DMS114 treated with DMSO at 0.1 percent for 48 hours (cell line): ENCODE data around the gene RPH3AL.
"Not testable (repeated sequence)": the region's sequence is repeated elsewhere in the genome, so short reads cannot be mapped to it uniquely, and the experiment has no call there.

Source experiments
- DNase-seq: peaks from one replicate; lab custom pipeline; 2025; ENCODE audit not compliant: unreplicated experiment; lab: John Stamatoyannopoulos, UW

Gene RPH3AL

GRCh38 chr17:182050-182751 is 170.4 kb downstream of the RPH3AL start:
- DNase-seq: no peak

DNA sequence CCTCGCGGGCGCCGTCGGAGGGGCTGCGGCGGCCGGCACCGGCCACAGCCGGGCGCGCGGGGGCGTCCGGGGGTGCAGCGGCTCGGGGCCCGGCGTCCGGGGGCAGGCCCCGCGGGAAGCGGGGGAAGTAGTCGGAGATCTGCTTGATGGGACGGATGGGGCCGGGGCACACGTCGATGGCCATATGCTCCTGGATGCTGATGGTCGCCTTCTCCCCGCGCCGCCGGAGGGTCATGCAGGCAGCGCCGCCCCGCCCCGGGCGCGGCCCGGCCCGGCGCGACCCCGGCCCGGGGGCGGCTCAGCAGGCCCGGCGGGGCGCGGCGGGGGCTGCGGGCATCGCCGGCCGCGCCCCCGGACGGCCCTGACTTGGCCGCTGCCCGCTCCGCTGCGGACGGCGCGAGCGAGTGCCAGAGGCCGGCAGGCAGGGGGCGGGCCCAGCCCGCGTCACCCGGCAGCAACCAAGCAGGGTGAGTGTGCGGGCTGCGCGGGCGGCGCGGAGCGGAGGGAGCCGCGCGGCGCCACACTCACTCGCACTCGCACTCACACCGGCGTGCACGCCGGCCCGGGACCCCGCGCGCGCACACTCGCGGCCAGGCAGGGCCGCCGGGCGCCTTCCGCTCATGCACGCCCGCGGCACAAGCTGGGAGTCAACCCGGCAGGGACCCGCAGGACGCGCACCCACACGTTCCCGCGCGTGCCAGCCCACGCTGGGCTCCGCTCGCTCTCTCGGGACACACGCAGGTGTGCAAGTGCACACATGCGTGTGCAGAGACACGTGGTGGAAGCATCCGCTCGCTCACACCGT is 171.2 kb downstream of the RPH3AL start, which contains the start of gene DOC2B:
Gene DOC2B (minus strand): TSS at position 406 of the 805 bp plus-strand sequence. CDS start 171 bp downstream, at position 235.
- peak; percentile 10 for DNase-seq

DNA sequence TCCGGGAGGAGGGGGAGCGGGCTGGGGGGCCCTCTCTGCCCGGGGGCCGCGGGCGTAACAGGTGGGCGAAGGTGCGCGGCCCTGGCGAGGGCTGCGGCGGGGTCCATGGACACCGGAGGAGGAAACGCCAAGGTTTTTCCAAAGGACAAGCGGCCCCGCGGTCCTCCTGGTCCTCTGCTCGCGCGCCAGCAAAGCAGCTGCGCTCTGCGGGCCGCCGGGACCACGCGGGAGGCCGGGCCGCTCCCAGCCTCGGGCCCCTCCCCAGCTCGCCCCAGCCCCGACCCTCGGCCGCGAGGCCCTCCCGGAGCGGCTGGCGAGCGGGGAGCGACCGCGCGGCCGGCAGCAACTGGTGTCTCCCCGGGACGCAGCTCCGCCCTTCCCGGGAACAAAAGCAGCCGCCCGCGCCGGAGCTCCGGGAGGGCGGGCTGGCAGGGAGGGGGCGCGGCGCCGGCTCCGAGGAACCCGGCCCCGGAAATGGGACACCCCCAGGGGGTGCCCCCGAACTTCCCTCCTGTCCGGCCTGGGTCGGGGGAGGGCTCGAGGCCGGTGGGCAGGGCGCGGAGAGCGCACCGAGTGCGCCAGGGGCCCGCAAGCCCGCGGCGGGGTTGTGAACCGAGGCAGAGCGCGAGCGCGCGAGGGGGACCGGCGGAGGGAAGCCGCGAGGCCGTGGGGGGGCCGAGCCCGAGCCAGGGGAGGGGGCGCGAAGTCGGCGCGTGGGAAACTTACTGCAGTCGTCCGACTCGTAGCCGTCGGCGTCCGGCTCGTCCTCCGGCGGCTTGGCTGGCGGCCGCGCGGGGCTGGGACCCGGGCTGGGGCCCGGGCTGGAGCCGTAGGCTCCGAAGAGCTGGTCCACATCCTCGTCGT is 172.0 kb downstream of the RPH3AL start:
- no peak for DNase-seq

DNA sequence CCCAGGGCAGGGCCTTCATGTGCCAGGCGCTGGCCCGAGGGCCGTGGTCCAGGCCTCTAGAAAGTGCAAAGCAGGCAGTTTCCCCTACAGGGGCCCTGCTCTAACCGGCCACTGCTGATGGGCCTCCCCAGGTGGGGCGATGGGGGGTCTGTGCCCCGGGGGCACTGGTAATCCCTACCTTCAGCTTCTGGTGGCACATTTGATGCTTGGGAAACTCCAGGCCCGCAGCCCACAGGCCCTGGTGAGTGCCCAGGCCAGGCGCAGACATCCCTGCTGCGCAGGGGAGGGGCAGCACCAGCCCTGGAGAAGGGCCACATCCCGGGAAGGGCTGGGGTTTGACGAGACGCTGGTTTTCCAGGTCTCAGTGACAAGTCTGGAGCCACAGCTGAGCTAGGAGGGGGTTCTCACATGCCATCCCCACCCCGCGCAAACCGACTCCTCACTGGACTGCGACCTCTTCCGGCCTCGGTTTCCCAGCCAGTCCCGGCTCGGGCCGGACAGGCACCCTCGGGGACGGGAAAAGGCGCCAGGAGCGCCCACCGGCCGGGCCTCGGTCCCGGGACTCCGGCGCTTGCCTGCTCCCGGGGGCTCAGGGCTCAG is 172.7 kb downstream of the RPH3AL start:
- no peak for DNase-seq

DNA sequence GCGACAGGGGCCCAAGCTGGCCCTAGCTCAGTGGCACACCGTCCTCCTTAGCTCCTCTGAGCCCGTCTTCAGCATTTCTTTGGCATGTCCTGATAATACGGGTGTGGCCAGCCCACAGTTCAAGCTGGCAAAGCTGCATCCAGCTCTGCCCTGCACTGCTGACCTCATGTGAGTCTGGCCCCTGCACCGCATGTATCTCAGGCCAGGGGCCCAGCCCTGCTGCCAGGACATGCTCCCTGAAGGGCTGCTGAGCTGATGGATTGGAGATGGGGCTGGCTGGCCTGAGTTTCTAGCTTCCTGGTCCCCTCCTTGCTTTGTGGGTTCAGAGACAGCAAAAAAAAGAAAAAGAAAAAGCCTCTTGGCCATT is 173.6 kb downstream of the RPH3AL start:
- DNase-seq: no peak

DNA sequence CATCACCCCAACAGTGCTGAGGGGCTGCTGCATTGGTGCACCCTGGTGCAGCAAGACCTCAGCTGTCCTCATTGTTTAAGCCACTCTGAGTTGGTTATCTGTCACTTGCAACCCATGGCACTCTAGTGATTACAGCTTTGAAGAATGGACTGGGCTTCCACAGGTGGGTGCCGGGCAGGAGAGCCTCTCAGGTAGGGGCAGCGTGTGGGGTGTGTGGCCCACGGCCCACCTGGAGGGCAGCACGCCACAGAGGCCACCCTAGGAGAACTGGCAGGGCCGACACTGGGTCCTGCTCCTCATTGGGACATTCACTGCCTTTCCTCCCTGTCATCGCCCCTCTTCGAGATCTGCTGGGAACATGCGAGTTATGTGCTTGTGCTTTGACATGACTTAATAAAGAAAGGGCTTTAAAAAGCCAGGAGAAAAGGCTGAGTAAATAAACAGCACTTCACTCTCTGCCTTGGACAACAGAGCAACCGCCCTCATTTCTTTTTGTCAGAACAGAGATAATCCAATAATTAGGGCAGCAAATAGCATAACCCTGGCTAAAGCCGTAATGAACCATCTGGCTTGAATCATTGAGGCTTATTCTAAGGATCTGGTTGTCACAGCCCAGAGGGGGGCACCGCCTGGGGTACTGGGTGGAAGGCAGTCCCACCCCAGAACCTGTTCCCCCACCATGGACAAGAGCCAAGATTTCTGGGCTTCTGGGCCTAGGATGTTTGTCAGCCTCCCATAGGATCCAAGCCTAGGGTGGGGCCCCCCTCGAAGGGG is 174.1 kb downstream of the RPH3AL start:
- no peak for DNase-seq

GRCh38 chr17:177762-178161 is 174.8 kb downstream of the RPH3AL start:
- no peak for DNase-seq

GRCh38 chr17:177155-177554 is 175.5 kb downstream of the RPH3AL start:
- DNase-seq: no peak

DNA sequence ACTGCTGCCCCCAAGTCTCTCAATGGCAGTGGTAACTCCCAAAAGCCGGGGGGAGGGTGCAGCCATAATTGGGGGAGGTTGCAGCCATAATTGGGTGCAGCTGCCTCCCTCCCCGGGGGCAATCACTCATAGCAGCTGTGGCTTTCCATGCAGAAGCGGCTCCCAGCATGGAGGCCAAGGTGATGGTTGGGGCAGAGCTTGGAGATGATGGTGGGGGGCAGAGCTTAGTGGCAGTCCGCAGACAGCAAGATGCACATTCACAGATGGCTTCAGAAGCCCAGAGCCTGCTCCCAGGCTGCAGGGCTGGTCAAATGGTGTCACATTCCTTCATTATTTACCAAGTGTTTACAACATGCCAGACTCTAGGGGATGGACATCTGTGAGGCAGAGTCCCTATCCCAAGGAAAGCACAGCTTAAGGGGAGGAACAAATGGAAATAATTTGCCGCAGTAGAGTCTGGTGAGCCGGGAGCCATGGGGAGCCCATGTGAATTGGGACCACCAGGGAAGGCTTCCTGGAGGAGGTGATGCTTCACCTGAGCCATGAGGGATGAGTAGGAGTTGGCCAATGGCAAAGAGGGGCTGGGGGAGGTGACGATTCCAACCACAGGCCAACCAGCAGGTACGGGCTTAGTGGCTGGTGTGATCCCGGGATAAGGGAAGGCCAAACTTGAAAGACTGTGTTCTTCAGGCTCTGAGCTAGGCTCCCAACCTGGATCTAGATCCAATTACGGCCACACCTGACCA is 179.3 kb downstream of the RPH3AL start:
- no peak for DNase-seq

DNA sequence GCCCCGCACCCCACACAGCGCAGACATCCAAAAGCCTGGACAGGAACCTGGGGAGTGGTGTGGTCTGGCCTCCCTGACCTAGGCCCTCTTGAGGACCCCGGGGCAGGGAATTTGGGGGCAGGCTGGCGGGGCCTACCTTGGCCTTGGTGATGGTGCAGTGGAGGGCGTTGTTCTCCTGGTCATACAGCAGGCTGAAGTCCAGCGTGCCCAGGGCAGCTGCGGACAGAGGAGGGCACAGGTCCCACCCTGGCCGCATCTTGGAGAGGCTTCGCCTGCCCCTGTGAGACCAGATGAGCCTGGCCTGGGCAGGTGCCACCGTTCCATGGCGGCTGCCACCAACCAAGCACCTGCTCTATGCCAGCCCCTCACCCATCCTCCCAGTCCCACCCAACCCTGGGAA is 180.2 kb downstream of the RPH3AL start:
- DNase-seq: no peak

GRCh38 chr17:171871-172270 is 180.7 kb downstream of the RPH3AL start:
- DNase-seq: no peak

DNA sequence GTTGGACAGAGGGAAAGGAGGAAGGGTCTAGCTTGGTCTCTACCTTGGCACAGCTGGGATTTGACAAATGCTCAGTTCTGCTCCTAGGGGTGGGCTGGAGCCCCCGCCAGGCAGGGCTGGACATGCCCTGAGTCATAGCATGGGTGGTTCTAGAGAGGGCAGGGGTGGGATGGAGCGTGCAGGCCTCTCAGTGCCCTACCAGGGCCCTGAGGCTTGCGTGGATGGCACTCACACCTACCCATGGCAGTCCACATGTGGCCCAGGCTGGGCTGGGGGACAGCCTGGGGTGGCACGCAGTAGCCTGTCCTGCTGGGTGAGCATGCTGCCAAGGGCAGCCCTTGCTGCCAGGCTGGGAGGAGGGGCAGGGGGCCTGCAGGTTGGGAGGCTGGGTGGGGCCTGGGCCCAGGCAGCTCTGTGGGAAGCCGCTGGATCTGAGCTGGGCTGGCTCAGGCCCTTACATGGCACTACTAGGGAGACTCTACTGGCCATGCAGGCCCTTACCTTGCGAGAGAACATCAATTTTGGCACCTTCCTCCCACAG is 182.4 kb downstream of the RPH3AL start:
- no peak for DNase-seq

- DNase-seq: not testable (repeated sequence)
These were observed 184.0 kb downstream of the RPH3AL start for GRCh38 chr17:168614-169013.

DNA sequence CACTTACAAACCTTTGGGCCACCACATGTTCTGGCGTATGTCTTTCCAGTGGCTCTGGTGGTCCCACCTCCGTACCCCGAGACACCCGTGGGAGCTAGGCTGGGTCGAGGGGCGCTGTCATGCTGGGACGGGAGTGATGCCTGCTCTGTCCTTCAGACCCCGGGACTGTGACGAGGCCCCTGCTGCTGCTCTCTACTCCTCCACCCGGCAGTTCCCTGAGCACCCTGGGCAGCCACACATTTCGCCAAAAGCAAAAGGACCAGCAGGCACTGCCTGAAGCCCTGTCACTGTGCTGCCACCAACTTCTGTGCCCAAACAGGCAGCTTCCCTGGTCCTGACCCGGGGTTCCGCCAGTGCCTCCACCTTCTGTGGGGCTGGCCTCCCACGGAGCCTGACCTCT is 186.7 kb downstream of the RPH3AL start:
- DNase-seq: no peak

DNA sequence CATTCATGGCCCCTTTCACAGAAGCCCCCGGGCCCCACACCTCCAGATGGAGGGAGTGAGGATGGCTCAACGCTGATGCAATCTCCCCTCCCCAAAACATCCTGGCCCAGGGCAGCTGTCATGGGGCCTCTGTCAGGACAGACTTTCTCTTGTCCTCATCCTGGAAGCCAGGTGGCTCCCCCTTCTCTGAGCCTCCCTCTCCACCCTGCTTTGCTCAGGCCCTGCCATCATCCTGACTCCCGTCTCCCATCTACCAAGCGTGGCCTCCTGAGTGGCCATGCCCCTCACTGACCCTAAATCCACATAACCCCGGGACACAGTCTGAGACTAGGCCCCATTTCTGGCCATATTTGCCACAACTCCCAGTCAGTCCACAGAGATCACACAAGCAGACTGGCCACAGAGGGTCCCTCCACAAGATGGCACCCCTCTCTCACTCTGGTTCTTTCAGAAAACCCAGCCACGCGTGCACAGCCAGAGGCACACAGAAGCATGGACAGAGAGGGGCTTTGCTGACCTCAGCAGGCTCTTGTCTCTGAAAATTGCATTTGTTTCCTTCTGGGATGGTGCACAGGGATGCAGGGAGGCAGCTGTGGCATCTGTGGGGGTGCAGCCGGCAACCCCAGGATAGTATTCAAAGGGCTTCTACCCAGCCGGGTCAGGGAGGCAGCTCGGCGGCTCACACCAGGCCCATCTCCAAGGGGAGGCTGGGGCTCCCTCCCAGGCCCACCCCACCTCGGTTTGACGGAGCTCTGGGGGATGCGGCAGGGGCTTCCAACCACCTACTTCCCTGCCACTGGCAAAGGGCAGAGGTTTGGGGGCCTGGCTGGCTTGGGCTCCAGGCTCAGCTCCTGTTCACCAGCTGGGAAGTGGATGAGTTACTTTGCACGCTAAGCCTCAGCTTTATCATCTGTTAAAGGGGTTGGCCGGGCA is 188.0 kb downstream of the RPH3AL start:
- peak; percentile 58 for DNase-seq

GRCh38 chr17:163514-164098 is 189.0 kb downstream of the RPH3AL start:
- no peak for DNase-seq

DNA sequence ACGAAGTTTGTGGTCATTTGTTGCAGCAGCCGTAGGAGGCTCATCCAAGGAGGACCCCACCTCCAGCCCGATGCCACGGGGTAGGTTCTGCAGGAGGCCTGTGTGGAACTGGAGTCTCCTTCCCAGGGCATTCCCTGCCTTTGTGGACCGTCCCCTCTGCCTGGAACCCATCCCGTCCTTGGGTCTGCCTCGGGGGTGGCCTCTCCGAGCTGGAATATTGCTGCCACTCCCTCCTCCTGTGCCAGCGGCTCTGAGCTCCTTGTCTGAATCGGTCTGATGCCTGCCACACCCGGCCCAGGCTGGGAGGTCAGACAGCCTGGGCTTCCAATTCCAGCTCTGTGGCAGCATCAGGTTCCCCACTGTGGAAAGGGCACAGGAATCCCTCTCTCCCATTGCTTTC is 189.9 kb downstream of the RPH3AL start:
- DNase-seq: no peak
